ENCODE measurements around the gene DYNC2H1.
A peak's percentile ranks its signal among the peaks of the same experiment; 100 is the strongest.

The DYNC2H1 gene, protein sequence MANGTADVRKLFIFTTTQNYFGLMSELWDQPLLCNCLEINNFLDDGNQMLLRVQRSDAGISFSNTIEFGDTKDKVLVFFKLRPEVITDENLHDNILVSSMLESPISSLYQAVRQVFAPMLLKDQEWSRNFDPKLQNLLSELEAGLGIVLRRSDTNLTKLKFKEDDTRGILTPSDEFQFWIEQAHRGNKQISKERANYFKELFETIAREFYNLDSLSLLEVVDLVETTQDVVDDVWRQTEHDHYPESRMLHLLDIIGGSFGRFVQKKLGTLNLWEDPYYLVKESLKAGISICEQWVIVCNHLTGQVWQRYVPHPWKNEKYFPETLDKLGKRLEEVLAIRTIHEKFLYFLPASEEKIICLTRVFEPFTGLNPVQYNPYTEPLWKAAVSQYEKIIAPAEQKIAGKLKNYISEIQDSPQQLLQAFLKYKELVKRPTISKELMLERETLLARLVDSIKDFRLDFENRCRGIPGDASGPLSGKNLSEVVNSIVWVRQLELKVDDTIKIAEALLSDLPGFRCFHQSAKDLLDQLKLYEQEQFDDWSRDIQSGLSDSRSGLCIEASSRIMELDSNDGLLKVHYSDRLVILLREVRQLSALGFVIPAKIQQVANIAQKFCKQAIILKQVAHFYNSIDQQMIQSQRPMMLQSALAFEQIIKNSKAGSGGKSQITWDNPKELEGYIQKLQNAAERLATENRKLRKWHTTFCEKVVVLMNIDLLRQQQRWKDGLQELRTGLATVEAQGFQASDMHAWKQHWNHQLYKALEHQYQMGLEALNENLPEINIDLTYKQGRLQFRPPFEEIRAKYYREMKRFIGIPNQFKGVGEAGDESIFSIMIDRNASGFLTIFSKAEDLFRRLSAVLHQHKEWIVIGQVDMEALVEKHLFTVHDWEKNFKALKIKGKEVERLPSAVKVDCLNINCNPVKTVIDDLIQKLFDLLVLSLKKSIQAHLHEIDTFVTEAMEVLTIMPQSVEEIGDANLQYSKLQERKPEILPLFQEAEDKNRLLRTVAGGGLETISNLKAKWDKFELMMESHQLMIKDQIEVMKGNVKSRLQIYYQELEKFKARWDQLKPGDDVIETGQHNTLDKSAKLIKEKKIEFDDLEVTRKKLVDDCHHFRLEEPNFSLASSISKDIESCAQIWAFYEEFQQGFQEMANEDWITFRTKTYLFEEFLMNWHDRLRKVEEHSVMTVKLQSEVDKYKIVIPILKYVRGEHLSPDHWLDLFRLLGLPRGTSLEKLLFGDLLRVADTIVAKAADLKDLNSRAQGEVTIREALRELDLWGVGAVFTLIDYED (N-terminal part only)

DNA sequence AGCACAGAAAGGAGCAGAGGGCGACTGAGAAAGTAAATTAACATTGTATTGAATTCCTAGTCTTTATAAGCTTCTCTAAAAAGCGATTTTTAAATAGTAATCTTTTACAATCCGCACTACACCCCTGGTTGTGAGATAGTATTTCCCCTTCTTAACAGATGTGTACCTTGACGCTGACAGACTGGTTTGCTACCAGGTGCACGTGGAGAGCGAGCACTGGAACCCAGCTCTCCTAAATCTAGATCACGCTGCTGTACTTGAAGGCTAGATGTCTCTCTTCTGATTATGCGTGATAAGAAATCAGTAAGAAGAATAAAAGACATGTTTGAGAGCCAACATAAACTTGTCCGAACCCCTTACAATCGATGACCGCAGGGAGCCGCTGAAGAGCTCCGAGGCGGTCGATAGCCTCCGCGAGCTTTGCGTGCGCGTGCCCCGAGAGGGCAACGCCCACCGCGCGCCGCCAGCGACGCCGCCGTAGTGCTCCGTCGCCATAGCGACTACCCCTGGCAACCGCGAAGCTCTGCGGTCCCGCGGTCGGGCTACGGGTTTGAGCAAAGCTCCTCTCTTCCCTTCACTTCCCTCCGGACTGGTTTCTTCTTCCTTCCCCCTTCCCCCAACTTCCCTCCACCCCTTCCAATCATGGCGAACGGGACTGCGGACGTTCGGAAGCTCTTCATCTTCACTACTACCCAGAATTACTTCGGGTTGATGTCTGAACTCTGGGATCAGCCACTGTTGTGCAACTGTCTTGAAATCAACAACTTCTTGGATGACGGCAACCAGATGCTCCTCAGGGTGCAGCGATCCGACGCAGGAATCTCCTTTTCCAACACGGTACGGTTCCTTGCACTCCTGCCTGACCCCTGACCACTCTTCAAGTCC is at the start of gene DYNC2H1:
TSS of gene DYNC2H1 (plus strand) at position 494 of the 885 bp plus-strand sequence. CDS start at position 643, 149 bp downstream.
- DNase-seq (ENCODE audit: low read depth): peak; percentile 94
- TF ChIP-seq MYC (IDR thresholded peaks at IDR 0.05; ENCODE audit: low read depth, low read length) (peak; percentile 76), CTCF (IDR thresholded peaks at IDR 0.05; ENCODE audit: low read depth, low read length) (peak; percentile 61), POLR2A (IDR thresholded peaks at IDR 0.05; ENCODE audit: extremely low read depth, insufficient read length) (peak; percentile 48)
- TF ChIP-seq, protein P1, sequence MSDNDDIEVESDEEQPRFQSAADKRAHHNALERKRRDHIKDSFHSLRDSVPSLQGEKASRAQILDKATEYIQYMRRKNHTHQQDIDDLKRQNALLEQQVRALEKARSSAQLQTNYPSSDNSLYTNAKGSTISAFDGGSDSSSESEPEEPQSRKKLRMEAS (IDR thresholded peaks at IDR 0.05; ENCODE audit: low read depth, low read length): peak; percentile 83
- peak within 1 kb of the TSS; percentile 81 for H3K4me3 ChIP-seq (ENCODE audit: low read depth, low read length)

DNA sequence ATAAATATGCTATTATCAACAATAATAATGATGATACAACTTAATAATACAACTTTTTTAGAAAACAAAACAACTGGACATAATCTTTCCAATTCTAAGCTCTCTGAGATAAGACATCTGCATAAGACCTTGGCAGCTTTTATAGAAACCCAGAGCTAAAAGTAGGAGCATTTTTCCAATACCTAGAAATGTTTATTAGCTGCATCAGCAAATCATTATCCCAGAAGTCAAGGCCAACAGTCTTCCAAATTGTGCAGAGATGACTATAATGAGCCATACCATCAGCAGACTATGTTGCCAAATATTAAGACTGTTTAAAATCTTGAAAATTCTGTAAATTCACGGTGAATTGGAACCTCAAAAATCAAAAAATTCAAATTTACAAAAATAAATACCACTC is 47.6 kb upstream of the DYNC2H1 start:
- DNase-seq (ENCODE audit: low read depth): no peak
- no peak overlapping the region for H3K4me3 ChIP-seq (ENCODE audit: low read depth, low read length)
- TF ChIP-seq, protein P1 (IDR thresholded peaks at IDR 0.05; ENCODE audit: low read depth, low read length): no peak

DNA sequence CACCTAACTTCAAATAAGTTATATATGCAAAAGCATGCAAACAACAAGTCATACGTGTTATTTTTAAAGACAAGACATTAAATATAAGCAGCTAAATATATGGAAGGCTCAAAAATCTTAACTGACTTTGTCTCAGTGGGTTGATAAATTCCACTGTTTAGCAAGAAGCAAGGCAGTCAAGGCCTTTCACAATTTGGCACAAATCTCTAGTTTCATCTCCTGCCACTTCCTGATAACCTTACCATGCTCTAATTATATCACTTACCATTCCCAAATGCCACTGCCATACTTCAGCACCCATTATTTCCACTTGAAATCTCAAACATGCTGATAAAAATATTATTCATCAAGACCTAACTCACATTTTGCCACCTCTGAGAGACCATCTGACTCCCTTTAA is 42.1 kb upstream of the DYNC2H1 start:
- no peak for TF ChIP-seq MYC (IDR thresholded peaks at IDR 0.05; ENCODE audit: low read depth, low read length)
- TF ChIP-seq, protein P1 (IDR thresholded peaks at IDR 0.05; ENCODE audit: low read depth, low read length): no peak
- no peak for TF ChIP-seq CTCF (IDR thresholded peaks at IDR 0.05; ENCODE audit: low read depth, low read length)
- TF ChIP-seq POLR2A (IDR thresholded peaks at IDR 0.05; ENCODE audit: extremely low read depth, insufficient read length): no peak
- DNase-seq (ENCODE audit: low read depth): peak; percentile 12
- no peak overlapping the region for H3K4me3 ChIP-seq (ENCODE audit: low read depth, low read length)

DNA sequence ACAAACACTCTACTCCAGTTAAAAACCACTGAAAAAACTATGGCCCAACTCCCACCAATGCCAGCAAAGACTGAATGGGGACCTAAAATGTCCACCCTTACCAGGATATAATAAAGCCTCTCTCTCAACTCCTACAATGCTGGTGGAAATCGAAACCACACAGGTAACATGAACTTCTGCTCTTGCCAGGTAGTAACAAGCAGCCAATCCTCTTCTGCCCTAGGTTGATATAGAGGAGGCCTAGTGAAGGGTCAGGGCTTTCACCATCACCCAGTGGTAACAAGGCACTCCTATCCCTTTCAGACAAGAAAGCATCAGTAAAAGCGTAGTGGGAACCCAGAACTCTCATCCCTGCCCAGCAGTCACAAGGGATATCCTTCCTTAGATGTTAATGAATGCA is 39.9 kb upstream of the DYNC2H1 start:
- H3K4me3 ChIP-seq (ENCODE audit: low read depth, low read length): no peak overlapping the region
- DNase-seq (ENCODE audit: low read depth): no peak
- no peak for TF ChIP-seq POLR2A (IDR thresholded peaks at IDR 0.05; ENCODE audit: extremely low read depth, insufficient read length)
- TF ChIP-seq, protein P1 (IDR thresholded peaks at IDR 0.05; ENCODE audit: low read depth, low read length): no peak
- no peak for TF ChIP-seq MYC (IDR thresholded peaks at IDR 0.05; ENCODE audit: low read depth, low read length)
- TF ChIP-seq CTCF (IDR thresholded peaks at IDR 0.05; ENCODE audit: low read depth, low read length): no peak

DNA sequence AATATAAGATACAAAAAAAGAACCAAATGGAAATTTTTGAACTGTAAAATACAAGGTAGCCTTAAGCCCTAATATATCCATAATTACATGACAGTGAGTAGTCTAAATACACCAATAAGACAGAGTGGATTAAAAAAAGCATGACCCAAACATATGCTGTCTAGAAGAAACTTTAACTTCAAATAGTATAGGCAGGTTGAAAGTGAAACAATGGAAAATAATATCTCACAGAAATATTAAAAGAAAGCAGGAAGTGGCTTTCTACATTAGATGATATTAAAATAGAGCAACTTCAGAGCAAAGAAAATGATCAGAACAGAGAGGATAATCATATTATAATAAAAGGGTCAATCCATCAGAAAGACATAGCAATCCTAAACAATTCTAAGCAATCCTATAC is 39.1 kb upstream of the DYNC2H1 start:
- DNase-seq (ENCODE audit: low read depth): no peak
- H3K4me3 ChIP-seq (ENCODE audit: low read depth, low read length): no peak overlapping the region
- no peak for TF ChIP-seq POLR2A (IDR thresholded peaks at IDR 0.05; ENCODE audit: extremely low read depth, insufficient read length)
- TF ChIP-seq, protein P1 (IDR thresholded peaks at IDR 0.05; ENCODE audit: low read depth, low read length): no peak
- no peak for TF ChIP-seq CTCF (IDR thresholded peaks at IDR 0.05; ENCODE audit: low read depth, low read length)
- no peak for TF ChIP-seq MYC (IDR thresholded peaks at IDR 0.05; ENCODE audit: low read depth, low read length)
